IMR-90 (cell line): ENCODE measurements around the gene ADRA1B.

ENCODE experiments used
- BHLHE40 ChIP-seq: fragments of 150-350 bp; IDR thresholded peaks from 2 replicates; pipeline ENCODE4 v1.6.1; 2016; ENCODE audit warnings: mild to moderate bottlenecking, low read depth, low read length
- CTCF ChIP-seq: conservative IDR thresholded peaks from 2 replicates; pipeline ENCODE4 v1.5.1; 2012; ENCODE audit warnings: mild to moderate bottlenecking, low read depth, low read length, improper control_type of control experiment
- ELK1 ChIP-seq: fragments of 150-350 bp; IDR thresholded peaks from 2 replicates; pipeline ENCODE4 v1.6.1; 2016; ENCODE audit warnings: low read depth, mild to moderate bottlenecking, low read length, moderate library complexity, borderline replicate concordance
- MAFK ChIP-seq: IDR thresholded peaks from 2 replicates; pipeline ENCODE4 v1.6.1; 2012; ENCODE audit warnings: low read depth, low read length, improper control_type of control experiment
- MAZ ChIP-seq: IDR thresholded peaks from 2 replicates; pipeline ENCODE4 v1.6.1; 2012; ENCODE audit warnings: low read depth, mild to moderate bottlenecking, low read length, improper control_type of control experiment, moderate library complexity, borderline replicate concordance
- MXI1 ChIP-seq: IDR thresholded peaks from 2 replicates; pipeline ENCODE4 v1.6.1; 2012; ENCODE audit warnings: low read depth, mild to moderate bottlenecking, low read length, moderate library complexity, borderline replicate concordance
- POLR2A ChIP-seq: IDR thresholded peaks from 2 replicates; pipeline ENCODE4 v1.6.1; 2012; ENCODE audit warnings: mild to moderate bottlenecking, low read depth, low read length
- RAD21 ChIP-seq: IDR thresholded peaks from 2 replicates; pipeline ENCODE4 v1.6.1; 2012; ENCODE audit warnings: low read length, improper control_type of control experiment
- RCOR1 ChIP-seq: IDR thresholded peaks from 2 replicates; pipeline ENCODE4 v1.6.1; 2012; ENCODE audit warnings: mild to moderate bottlenecking, low read length, improper control_type of control experiment; ENCODE audit not compliant: insufficient replicate concordance
- USF2 ChIP-seq: fragments of 150-350 bp; IDR thresholded peaks from 2 replicates; pipeline ENCODE4 v1.6.1; 2017; ENCODE audit warnings: mild to moderate bottlenecking, antibody characterized with exemption, low read length, low read depth

DNA sequence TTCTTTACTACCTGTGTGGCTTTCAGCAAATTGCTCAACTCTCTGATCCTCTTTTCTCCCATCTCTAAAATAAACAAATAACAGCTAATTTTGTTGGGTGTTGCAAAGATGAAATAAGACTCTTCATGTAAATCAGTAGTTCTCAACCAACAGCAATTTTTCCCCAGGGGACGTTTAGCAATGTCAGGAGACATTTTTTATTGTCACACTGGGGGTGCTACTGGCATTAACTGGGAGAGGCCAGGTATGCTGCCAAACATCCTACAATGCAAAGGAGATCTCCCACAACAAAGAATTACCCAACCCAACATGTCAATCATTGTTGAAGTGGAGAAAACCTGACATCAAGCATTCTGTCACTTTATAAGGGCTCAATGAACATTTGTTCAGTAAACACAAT, 19.7 kb downstream of the ADRA1B start:
- TF ChIP-seq CTCF (no peak), BHLHE40 (no peak), POLR2A (no peak), RAD21 (no peak), ELK1 (no peak), MAFK (no peak), USF2 (no peak), RCOR1 (no peak), MXI1 (no peak), MAZ (no peak)
